RCC 7860 (cell line): ENCODE results near the gene ENO1.
"Not testable (repeated sequence)": the region's sequence is repeated elsewhere in the genome, so short reads cannot be mapped to it uniquely, and the experiment has no call there.

Experiments used
- DNase-seq: peaks from one replicate; pipeline ENCODE4 v3.0.0-alpha.2; 2015; ENCODE audit warnings: low spot score
- FAIRE-seq: peaks from 2 replicates; lab custom pipeline; 2012; peaks lifted over from hg19 to GRCh38; lab: Jason Lieb, UNC

The ENO1 gene

DNA sequence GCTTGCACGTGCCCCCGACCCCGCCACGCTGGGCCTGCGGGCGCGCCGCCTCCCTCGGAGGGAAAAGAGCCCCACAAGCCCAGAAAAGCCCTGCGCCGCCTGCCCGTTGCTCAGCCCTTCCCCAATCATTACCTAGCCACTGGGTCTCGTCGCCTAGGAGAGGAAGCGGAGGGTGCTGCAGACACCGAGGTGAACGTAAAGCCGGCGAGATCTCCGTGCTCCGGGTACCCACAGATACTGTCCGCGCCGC, at the start of gene ENO1:
ENO1 (minus strand) TSS at position 239 of the 250 bp plus-strand sequence. CDS start 3,778 bp downstream, outside the sequence.
- DNase-seq (no peak), FAIRE-seq (no peak)

DNA sequence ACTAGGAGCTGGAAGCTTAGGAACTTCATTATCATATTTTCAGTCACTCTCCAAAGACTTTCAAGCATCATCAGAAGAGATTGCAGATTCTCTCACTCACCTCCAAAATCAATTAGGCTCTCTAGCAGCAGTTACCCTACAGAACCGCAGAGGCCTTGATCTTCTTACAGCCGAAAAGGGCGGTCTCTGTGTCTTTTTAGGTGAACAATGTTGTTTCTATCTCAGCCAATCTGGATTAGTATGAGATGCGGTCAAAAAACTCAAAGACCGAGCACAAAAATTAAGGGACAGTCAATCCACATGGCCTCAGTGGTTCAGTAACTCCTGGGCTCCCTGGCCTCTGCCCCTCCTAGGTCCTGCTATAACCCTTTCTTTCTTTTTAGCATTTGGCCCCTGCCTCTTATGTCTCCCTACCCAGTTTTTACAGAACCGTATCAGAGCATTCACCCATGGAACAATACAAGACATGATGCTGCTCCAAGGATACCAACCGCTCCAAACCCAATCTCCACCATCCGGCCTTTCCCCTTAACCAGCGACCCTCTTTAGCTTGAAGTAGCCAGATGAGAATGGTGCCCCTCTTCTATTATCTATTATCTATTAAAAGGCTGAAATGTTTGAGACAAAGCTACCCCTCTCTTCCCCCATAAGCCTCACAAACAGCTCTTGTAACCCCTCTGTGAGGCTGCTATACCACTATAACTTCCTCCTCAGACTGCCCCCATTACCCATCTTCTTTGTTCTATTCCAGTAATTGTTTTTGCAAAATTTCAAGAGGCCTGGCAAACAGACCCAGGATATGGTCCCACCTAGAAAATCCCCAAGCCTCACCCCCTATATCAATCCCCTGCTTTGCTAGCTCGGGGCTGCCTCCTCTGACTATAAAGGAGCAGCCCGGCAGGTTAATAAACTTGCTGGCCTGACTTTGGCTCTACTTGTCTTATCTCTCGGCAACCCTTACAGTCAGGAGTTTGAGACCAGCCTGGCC, 48.5 kb upstream of the ENO1 start:
- no peak for DNase-seq
- no peak for FAIRE-seq

DNA sequence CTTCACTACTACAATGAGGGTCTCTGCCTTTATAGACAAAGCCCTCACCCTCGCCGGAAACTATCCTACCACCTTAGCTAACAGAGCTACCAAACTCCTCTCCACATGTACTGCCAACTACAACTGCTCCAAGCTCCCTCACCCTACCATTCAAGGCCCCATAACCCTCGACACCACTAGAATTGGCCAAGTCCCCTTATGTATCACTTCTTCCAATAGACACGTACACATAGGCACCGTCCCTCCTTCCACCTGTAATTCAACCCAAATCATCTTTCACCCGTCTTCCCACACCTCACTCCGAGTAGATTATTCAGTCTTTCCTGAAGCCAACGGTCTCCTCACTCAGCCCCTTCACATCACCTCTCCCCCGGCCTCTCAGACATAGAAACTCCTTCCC, 47.5 kb upstream of the ENO1 start:
- FAIRE-seq (no peak), DNase-seq (no peak)

DNA sequence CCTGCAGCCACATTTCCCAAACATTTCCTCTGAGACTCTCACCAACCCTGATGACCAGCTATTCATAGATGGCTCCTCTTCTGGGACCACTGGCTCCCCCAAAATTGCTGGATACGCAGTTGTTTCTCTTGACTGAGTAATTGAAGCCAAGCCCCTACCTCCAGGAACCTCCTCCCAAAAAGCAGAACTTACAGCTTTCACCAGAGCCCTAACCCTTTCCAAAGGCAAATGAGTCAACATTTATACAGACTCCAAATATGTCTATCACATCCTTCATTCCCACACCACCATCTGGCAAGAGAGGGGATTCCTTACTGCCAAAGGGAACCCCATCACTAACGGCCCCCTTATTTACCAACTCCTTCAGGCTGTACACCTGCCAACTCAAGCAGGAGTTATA, 46.9 kb upstream of the ENO1 start:
- DNase-seq, result no peak
- no peak for FAIRE-seq

DNA sequence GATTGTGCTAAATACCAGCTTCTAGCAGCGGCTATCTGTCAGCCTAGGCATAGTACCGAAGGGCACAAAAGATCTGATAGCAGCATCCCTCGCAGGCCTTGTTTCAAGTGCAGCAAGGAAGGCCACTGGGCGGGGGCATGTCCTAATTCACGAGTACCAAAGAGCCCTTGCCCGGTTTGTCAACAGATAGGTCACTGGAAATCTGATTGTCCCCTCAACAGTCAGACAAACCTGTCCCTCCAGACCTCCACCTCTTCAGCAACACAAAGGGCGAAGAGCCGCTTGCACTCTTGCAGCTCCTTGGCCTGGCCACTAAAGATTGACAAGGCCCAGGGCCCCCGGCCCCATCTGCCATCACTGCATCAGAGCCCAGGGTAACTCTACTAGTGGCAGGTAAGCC, 44.5 kb upstream of the ENO1 start:
- DNase-seq, result no peak
- FAIRE-seq, result no peak

DNA sequence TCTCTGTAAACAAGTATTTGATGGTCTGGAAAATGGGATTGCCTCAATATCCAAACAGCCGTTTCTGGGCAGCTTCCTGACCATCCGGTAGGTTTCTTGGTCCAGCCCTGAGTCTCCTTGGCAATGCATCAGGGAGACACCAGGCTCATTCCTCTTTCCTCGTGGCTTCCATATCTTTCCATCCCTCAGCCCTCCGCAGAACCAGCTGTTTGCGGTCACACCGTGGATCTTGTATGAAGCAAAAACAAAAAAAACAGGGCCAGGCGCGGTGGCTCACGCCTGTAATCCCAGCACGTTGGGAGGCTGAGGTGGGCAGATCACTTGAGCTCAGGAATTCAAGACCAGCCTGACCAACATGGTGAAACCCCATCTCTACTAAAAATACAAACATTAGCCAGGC, 39.0 kb upstream of the ENO1 start:
- DNase-seq, FAIRE-seq: not testable (repeated sequence)

DNA sequence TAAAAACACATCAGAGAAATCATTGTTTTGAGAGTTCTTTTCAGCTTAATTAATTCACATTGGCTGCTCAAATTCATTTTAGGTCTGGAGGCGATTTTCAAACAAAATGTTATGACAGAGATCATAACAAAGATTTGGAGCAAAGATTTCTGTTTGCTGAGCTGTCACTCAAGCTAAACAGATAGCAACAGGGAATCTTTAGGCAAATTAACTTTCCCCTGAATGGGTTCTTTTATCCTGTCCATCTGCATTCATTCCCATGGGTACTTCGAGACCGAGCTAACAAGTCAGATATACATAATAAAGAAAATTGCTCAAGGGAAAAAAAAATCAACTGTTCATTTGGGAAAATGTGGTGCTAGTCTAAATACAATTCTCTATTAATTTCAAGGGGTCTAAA, 37.0 kb upstream of the ENO1 start:
- DNase-seq (no peak), FAIRE-seq (no peak)

DNA sequence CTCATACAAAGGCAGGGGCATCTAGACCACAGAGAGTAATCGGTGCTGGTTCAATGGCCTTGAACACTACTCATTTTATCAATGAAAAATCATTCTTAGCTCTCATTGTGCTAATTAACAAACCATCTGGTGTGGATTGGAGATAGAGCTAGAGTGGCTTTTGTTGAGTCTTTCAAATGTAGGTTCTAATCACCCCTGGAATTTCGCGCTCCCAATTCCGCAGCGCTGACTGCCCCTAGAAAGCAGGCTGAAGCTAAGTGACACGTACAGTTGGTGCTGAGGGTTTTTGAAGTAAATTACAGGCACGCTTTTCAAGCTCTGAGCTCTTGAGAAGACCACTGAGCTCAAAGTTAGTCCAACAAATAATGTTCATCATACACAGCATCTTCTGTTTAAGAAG, 36.0 kb upstream of the ENO1 start:
- no peak for DNase-seq
- no peak for FAIRE-seq

DNA sequence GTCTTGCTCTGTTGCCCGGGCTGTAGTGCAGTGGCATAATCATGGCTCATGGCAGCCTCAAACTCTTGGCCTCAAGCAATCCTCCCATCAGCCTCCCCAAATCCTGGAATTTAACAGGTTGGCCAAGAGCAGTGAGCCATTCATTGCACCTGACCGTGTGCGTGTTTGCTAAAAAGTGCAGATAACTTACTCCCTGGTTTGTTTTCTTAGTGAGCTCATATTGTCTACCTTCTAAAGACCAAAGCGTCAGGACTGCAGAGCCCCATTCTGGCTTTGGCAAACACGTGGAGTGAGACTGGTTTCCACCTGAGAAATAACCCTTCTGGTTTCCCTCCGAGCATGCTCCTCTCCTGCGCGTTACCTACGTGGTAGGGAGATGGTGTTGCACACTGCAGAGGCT, 35.0 kb upstream of the ENO1 start:
- DNase-seq (no peak), FAIRE-seq (no peak)

DNA sequence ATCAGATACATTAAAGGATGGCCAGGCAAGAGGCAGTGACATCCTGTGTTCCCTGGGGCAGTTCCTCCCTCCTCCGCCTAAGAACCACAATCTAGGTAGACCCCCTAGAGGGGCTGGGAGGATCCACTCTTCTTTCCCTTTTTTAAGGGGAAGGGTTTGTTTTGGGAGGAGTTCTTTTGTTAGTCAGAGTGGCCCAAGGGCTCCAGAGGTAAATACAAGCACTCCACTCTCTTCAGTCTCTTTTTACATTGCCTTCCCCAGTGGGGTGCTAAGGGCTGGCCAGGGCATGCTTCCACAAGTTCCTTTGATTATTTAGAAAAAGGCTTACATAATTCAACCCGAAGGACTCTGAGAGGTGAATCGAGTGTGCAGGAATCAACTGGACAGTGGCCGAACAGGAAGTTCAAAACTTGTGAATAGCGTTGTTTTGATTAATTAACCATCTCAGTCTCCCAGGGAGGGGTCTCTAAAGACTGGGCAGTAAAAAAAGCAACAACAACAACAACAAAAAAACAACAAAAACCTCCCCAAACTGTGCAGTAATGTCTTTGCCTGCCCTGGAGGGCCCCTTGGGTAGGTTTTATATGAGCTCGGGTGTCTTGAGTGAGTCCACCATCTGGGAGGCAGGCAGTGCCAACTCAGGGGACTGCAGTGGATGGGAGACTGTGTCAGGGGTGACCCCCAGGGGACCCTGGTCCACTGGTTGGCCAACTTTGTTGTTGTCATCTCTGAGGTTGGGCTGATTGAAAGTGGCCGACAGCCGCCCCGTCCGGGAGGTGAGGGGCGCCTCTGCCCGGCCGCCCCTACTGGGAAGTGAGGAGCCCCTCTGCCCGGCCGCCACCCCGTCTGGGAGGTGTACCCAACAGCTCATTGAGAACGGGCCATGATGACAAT, 33.2 kb upstream of the ENO1 start:
- DNase-seq, result no peak
- FAIRE-seq, result no peak

DNA sequence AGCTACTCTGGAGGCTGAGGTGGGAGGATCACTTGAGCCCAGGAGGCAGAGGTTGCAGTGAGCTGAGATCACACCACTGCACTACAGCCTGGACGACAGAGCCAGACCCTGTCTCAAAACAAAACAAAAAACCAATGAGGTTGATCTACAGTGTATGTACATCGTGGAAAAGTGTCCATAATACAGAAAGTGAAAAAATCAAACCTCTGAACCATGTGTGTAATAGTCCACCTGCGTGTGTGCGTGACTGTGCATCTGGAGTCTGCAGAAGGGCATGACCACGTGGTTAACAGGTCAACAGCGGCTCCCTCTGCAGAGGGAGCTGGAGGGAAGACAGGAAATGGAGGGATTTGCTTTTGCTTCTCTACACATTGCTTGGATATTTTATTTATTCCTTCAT, 32.4 kb upstream of the ENO1 start:
- no peak for DNase-seq
- no peak for FAIRE-seq

DNA sequence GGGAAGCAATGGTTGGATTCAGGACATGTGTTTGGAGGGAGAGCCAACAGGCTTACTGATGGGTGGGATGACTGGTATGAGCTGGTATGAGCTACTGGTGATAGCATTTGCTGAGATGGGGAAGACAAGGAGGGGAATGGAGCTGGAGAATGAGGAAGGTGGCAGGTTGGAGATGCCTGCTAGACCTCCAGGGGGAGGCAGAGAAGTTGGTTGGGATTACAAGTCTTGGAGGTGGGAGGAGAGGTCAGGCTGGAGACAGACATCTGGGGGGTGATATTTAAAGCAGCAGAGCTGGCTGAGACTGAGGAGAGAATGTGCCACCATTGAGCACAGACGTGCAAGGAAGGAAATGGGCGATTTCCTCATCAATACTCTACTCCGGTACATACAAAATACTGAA, 31.8 kb upstream of the ENO1 start:
- FAIRE-seq (no peak), DNase-seq (no peak)

DNA sequence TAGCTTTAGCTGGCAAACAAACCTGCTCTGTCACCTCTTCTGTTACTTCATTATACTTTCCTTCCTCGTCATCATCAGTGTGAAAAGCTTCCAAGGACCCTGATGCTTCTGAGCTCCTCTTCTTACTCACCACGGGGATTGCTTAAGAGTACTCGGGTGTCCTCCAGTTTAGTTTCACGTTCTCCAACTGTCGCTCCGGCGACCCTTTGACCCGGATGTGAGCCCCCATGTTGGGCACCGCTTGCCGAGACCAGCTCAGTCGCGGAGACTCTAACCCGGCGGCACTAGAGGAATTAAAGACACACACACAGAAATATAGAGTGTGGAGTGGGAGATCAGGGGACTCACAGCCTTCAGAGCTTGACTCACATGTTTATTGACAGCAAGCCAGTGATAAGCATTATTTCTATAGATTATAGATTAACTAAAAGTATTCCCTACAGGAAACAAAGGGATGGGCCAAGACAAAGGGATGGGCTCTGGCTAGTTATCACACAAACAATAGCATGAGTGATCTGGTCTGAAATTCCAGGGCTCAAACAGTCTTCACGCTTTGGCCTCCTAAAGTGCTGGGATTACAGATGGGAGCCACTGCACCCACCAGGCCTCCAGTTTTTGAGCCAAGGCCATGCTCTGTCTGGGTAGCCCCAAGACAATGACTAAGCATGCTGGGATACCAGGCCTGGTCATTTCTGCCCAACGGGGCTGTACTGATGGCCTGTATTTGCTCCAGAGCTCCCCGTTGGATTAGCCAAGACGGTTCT, 30.1 kb upstream of the ENO1 start:
- no peak for FAIRE-seq
- DNase-seq, result no peak

DNA sequence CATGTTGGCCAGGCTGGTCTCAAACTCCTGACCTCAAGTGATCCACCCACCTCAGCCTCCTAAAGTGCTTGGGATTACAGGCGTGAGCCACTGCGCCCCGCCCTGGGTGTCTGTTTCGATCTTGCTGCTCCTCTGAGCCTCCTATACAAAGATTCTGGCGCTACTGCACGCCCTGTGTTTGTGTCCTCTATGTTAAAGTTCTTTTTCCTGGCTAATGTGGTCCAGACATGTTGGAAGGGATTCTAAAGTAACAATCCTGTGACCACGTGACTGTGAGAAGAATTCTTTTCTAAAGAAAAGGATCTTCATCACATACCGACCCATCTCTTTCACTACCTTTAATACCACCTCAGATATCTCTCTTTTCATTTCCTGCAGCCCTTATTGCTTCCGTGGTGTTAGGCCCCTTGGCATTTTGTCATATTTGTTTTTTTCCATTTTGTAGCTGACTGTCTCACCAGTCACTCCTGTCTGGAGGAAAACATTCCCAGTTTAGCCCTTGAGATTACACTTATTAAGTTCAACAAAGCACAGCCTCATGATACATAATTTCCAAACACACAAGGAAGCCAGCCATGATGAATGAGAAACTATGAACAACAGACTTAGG, 27.2 kb upstream of the ENO1 start:
- FAIRE-seq, result no peak
- DNase-seq, result no peak

DNA sequence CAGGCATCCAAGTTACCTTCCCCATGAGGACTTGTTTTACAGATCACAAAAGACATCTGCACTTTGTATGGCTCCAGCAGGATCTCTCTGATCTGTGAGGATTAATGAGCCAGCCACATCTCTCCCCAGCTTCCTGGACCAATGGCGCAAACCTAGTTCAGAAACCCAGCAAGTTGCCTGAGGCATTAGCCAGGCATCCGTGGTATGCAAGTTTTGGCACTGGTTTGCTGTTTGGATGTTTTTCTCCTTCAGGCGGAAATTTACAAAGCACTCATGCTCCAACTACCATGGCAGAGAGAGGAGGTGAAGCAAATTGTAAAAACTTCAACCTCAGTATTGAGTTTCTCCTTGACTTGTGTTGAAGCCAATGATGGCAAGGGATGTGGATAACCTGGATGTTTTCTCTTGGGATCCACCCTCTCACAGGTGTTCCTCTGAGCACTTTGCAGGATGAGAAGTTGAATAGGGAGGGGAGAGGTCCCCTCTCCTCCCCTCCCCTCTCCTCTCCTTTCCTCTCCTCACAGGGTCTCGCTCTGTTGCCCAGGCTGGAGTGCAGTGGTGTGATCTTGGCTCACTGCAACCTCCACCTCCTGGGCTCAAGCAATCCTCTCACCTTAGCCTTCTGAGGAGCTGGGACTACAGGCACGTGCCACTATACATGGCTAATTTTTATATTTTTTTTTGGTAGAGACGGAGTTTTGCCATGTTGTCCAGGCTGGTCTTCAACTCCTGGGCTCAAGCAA, 25.6 kb upstream of the ENO1 start:
- peak; percentile 78 for FAIRE-seq
- DNase-seq, result peak; percentile 79

DNA sequence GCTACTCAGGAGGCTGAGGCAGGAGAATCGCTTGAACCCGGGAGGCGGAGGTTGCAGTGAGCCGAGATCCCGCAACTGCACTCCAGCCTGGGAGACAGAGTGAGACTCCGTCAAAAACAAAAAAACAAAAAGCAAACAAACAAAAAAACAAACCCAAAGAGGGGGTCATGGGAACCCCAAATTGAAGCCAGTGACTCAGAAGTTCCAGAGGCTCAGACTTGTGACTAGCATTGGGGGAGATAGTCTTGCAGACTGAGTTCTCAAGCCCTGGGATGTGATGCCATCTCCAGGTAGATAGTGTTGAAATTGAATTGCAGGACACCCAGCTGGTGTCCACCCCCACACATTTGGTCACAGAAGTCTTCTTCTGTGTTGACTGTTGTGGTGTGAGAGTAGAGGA, 24.9 kb upstream of the ENO1 start:
- peak; percentile 27 for DNase-seq

DNA sequence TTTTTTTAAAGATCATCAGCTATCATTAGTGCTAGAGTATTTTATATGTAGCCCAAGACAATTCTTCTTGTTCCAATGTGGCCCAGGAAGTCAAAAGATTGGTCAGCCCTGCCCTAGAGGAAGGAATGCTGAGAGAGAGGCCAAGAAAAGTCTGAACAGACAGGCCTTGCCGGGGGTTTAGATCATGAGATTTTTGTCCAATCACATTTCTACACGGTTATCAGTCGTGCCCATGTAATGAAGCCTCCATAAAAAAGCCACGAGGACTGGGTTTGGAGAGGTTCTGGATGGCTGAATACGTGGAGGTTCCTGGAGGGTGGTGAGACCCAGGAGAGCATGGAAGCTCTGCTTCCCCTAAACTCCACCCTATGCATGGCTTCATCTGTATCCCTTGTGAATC, 24.3 kb upstream of the ENO1 start:
- DNase-seq (peak; percentile 45), FAIRE-seq (no peak)

More for the DNA sequence above, 24.9 kb upstream of the ENO1 start:
- FAIRE-seq, result no peak

DNA sequence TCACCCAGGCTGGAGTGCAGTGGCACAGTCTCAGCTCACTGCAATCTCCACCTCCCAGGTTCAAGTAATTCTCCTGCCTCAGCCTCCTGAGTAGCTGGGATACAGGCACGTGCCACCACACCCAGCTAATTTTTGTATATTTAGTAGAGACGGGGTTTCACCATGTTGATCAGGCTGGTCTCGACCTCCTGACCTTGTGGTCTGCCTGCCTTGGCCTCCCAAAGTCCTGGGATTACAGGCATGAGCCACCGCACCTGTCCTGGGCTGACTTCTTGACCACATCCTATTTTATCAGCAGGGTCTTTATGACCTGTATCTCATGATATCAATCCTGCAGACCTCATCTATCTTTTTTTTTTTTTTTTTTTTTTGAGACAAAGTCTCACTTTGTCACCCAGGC, 22.2 kb upstream of the ENO1 start:
- DNase-seq (peak; percentile 68), FAIRE-seq (peak; percentile 22)

DNA sequence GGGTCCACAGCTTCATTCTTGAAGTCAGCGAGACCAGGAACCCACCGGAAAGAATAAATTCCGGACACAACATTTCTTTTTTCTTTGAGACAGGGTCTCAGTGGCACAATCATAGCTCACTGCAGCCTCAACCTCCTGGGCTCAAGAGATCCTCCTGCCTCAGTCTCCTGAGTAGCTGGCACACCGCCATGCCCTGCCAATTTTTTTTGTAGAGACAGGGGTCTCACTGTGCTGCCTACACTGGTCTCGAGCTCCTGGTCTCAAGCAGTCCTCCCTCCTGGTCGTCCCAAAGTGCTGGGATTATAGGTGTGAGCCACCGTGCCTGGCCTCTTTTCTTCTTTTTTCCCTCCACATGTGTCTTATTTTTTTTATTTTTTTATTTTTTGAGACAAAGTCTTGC, 20.6 kb upstream of the ENO1 start:
- DNase-seq (no peak), FAIRE-seq (no peak)

DNA sequence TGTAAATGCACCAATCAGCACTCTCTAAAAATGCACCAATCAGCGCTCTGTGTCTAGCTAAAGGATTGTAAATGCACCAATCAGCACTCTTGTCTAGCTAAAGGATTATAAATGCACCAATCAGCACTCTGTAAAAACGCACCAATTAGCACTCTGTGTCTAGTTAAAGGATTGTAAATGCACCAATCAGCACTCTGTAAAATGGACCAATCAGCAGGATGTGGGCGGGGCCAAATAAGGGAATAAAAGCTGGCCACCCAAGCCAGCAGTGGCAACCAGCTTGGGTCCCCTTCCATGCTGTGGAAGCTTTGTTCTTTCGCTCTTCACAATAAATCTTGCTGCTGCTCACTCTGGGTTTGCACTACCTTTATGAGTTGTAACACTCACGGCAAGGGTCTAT, 19.9 kb upstream of the ENO1 start:
- FAIRE-seq, DNase-seq: not testable (repeated sequence)
